HepG2 (cell line): ENCODE measurements around the gene COX7A1. TPM values are rescaled to one million over a fixed set of nuclear protein-coding genes. Genes with fewer than 3 reads are reported as not detected.

ENCODE experiments used
- BCL6 ChIP-seq: IDR thresholded peaks from 2 replicates; pipeline ENCODE4 v1.6.1; 2016; ENCODE audit warnings: missing genetic modification reagents, missing compliant biosample characterization
- CENPX ChIP-seq: sonication (generic); formaldehyde crosslinking; IDR thresholded peaks from 2 replicates; pipeline ENCODE4 v1.9.0; 2021; ENCODE audit warnings: mild to moderate bottlenecking, missing genetic modification reagents, moderate library complexity
- CERS6 ChIP-seq: sonication (generic); formaldehyde crosslinking; IDR thresholded peaks from 2 replicates; pipeline ENCODE4 v1.5.0; 2020; ENCODE audit warnings: missing genetic modification reagents
- DPF2 ChIP-seq: sonication (generic); formaldehyde crosslinking; IDR thresholded peaks from 2 replicates; pipeline ENCODE4 v1.4.0; 2020; ENCODE audit warnings: mild to moderate bottlenecking, low read depth, missing genetic modification reagents, borderline replicate concordance
- KLF11 ChIP-seq: IDR thresholded peaks from 2 replicates; pipeline ENCODE4 v1.6.1; 2016; ENCODE audit warnings: missing compliant biosample characterization
- MAFG ChIP-seq: sonication (generic); formaldehyde crosslinking; IDR thresholded peaks from 2 replicates; pipeline ENCODE4 v1.5.1; 2020; ENCODE audit warnings: mild to moderate bottlenecking, missing genetic modification reagents
- NFE2L2 ChIP-seq: fragments of 150-350 bp; IDR thresholded peaks from 2 replicates; pipeline ENCODE4 v1.6.1; 2014; ENCODE audit warnings: low read length
- NFKB2 ChIP-seq: sonication (generic); formaldehyde crosslinking; IDR thresholded peaks from 2 replicates; pipeline ENCODE4 v1.4.0; 2020; ENCODE audit warnings: missing genetic modification reagents, borderline replicate concordance
- SMAD9 ChIP-seq: sonication (generic); formaldehyde crosslinking; IDR thresholded peaks from 2 replicates; pipeline ENCODE4 v1.5.1; 2020; ENCODE audit warnings: mild to moderate bottlenecking, missing genetic modification reagents
- TFDP1 ChIP-seq: IDR thresholded peaks from 2 replicates; pipeline ENCODE4 v1.6.1; 2016; ENCODE audit warnings: missing compliant biosample characterization, missing genetic modification reagents, borderline replicate concordance
- TP53 ChIP-seq: sonication (generic); formaldehyde crosslinking; conservative IDR thresholded peaks from 2 replicates; pipeline ENCODE4 v1.4.0; 2020; ENCODE audit warnings: missing genetic modification reagents
- ZBTB37 ChIP-seq: sonication (generic); formaldehyde crosslinking; IDR thresholded peaks from 2 replicates; pipeline ENCODE4 v1.4.0; 2020; ENCODE audit warnings: mild to moderate bottlenecking, missing genetic modification reagents
- ZBTB42 ChIP-seq: sonication (generic); formaldehyde crosslinking; IDR thresholded peaks from 2 replicates; pipeline ENCODE4 v1.5.0; 2020; ENCODE audit warnings: mild to moderate bottlenecking, missing genetic modification reagents
- ZNF138 ChIP-seq: sonication (generic); formaldehyde crosslinking; IDR thresholded peaks from 2 replicates; pipeline ENCODE4 v1.5.0; 2020; ENCODE audit warnings: mild to moderate bottlenecking, low read depth, missing genetic modification reagents
- ZNF225 ChIP-seq: sonication (generic); formaldehyde crosslinking; IDR thresholded peaks from 2 replicates; pipeline ENCODE4 v1.4.0; 2020; ENCODE audit warnings: mild to moderate bottlenecking, missing genetic modification reagents
- polyA plus RNA-seq, 8 experiments: library from polyadenylated mRNA; depleted of rRNA in 3 of 8; stranded (reverse) in 7 of 8; unstranded in 1 of 8; fragments of >200 nt; fragmentation: Illumina TruSeq in 4 of 8; extraction: Trizol in 4 of 8; gene quantifications; 2 replicates each; pipeline versions ENCODE4 v1.2.1 to v1.2.3, GENCODE V29; 2011 to 2016; ENCODE audit warnings: low read depth in 4 of 8, missing spikeins in 1 of 8, mixed read lengths in 1 of 8; ENCODE audit not compliant: insufficient read depth in 1 of 8
- total RNA-seq, 5 experiments: library from RNA; depleted of rRNA; stranded (reverse); fragments of >200 nt; fragmentation: Illumina TruSeq; extraction: Trizol; gene quantifications; 2 replicates each; pipeline ENCODE4 v1.2.3, GENCODE V29; 2016; ENCODE audit warnings: low read depth in 1 of 5
- TF ChIP-seq, protein P1 (sequence below): sonication (generic); formaldehyde crosslinking; IDR thresholded peaks from 2 replicates; pipeline ENCODE4 v1.4.0; 2020; ENCODE audit warnings: missing genetic modification reagents
- TF ChIP-seq, protein P2 (sequence below): sonication (generic); formaldehyde crosslinking; IDR thresholded peaks from 2 replicates; pipeline ENCODE4 v1.5.0; 2020; ENCODE audit warnings: mild to moderate bottlenecking, missing genetic modification reagents
- TF ChIP-seq, protein P3 (sequence below): sonication (generic); formaldehyde crosslinking; IDR thresholded peaks from 2 replicates; pipeline ENCODE4 v1.9.0; 2022; ENCODE audit warnings: missing genetic modification reagents, mild to moderate bottlenecking, borderline replicate concordance

Gene COX7A1
- total and polyA plus RNA-seq, 2 of the 13 experiments (the other 11 are each of a cell fraction or from before 2014, with no cell fraction given), result not detected

- TF ChIP-seq, protein P1, sequence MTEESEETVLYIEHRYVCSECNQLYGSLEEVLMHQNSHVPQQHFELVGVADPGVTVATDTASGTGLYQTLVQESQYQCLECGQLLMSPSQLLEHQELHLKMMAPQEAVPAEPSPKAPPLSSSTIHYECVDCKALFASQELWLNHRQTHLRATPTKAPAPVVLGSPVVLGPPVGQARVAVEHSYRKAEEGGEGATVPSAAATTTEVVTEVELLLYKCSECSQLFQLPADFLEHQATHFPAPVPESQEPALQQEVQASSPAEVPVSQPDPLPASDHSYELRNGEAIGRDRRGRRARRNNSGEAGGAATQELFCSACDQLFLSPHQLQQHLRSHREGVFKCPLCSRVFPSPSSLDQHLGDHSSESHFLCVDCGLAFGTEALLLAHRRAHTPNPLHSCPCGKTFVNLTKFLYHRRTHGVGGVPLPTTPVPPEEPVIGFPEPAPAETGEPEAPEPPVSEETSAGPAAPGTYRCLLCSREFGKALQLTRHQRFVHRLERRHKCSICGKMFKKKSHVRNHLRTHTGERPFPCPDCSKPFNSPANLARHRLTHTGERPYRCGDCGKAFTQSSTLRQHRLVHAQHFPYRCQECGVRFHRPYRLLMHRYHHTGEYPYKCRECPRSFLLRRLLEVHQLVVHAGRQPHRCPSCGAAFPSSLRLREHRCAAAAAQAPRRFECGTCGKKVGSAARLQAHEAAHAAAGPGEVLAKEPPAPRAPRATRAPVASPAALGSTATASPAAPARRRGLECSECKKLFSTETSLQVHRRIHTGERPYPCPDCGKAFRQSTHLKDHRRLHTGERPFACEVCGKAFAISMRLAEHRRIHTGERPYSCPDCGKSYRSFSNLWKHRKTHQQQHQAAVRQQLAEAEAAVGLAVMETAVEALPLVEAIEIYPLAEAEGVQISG (CRISPR knock-in tag), result peak; percentile 84
- TF ChIP-seq NFKB2, result peak; percentile 91; the same call in 1 of the 2 replicates
- no peak for TF ChIP-seq CERS6
- TF ChIP-seq TFDP1 (CRISPR knock-in tag), result peak; percentile 35; the same call in 1 of the 2 replicates
- TF ChIP-seq DPF2 (CRISPR knock-in tag), result no peak
- TF ChIP-seq CENPX, result no peak
- no peak for TF ChIP-seq NFE2L2
- peak; percentile 84 for TF ChIP-seq TP53 (CRISPR knock-in tag)
- no peak for TF ChIP-seq MAFG (CRISPR knock-in tag)
- no peak for TF ChIP-seq ZBTB37 (CRISPR knock-in tag)
- no peak for TF ChIP-seq ZNF138 (CRISPR knock-in tag)
- no peak for TF ChIP-seq SMAD9
- no peak for TF ChIP-seq ZBTB42
- peak; percentile 42; the same call in 1 of the 2 replicates for TF ChIP-seq BCL6 (CRISPR knock-in tag)
- TF ChIP-seq, protein P2, sequence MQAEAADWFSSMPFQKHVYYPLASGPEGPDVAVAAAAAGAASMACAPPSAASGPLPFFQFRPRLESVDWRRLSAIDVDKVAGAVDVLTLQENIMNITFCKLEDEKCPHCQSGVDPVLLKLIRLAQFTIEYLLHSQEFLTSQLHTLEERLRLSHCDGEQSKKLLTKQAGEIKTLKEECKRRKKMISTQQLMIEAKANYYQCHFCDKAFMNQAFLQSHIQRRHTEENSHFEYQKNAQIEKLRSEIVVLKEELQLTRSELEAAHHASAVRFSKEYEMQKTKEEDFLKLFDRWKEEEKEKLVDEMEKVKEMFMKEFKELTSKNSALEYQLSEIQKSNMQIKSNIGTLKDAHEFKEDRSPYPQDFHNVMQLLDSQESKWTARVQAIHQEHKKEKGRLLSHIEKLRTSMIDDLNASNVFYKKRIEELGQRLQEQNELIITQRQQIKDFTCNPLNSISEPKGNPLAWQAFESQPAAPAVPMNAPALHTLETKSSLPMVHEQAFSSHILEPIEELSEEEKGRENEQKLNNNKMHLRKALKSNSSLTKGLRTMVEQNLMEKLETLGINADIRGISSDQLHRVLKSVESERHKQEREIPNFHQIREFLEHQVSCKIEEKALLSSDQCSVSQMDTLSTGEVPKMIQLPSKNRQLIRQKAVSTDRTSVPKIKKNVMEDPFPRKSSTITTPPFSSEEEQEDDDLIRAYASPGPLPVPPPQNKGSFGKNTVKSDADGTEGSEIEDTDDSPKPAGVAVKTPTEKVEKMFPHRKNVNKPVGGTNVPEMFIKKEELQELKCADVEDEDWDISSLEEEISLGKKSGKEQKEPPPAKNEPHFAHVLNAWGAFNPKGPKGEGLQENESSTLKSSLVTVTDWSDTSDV (CRISPR knock-in tag), result peak; percentile 20; the same call in 1 of the 2 replicates
- peak; percentile 71; the same call in 1 of the 2 replicates for TF ChIP-seq KLF11
- TF ChIP-seq ZNF225 (CRISPR knock-in tag), result peak; percentile 81
- TF ChIP-seq, protein P3, sequence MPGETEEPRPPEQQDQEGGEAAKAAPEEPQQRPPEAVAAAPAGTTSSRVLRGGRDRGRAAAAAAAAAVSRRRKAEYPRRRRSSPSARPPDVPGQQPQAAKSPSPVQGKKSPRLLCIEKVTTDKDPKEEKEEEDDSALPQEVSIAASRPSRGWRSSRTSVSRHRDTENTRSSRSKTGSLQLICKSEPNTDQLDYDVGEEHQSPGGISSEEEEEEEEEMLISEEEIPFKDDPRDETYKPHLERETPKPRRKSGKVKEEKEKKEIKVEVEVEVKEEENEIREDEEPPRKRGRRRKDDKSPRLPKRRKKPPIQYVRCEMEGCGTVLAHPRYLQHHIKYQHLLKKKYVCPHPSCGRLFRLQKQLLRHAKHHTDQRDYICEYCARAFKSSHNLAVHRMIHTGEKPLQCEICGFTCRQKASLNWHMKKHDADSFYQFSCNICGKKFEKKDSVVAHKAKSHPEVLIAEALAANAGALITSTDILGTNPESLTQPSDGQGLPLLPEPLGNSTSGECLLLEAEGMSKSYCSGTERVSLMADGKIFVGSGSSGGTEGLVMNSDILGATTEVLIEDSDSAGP (CRISPR knock-in tag), result peak; percentile 89
Observed at GRCh38 chr19:36139473-36140303, 12.6 kb downstream of the COX7A1 start, which contains the start of gene CAPNS1 (continued).
